Raji (cell line): Measurements from ENCODE around the gene RALGPS2.

Experiments used
- POLR2A ChIP-seq: IDR thresholded peaks from 2 replicates; pipeline ENCODE4 v1.6.1; 2011; ENCODE audit warnings: low read depth, low read length, control low read depth; ENCODE audit not compliant: insufficient read depth

The RALGPS2 gene

GRCh38 chr1:178740924-178741323, 15.9 kb downstream of the RALGPS2 start:
- no peak for TF ChIP-seq POLR2A

- no peak for TF ChIP-seq POLR2A
Observed at GRCh38 chr1:178743801-178744200, 18.8 kb downstream of the RALGPS2 start.

DNA sequence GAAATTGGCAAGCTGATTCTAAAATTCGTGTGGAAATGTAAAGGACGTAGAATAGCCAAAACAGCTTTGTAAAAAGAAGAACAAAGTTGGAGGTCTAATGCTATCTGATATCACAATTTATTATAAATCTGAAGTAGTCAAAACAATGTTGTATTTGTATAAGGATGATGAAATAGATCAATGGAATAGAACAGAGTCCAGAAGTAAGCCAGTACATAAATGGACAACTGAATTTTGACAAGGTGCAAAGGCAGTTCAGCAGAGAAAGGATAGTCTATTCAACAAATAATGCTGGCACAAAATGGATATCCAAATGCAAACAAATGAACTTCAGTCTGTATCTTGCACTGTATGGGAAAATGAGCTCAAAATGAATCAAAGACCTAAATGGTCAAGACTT, 20.2 kb downstream of the RALGPS2 start:
- TF ChIP-seq POLR2A: no peak

GRCh38 chr1:178746345-178746744, 21.3 kb downstream of the RALGPS2 start:
- TF ChIP-seq POLR2A: no peak

- no peak for TF ChIP-seq POLR2A
Observed at GRCh38 chr1:178749581-178750166, 24.6 kb downstream of the RALGPS2 start.

GRCh38 chr1:178751046-178751445, 26.0 kb downstream of the RALGPS2 start:
- TF ChIP-seq POLR2A: no peak

DNA sequence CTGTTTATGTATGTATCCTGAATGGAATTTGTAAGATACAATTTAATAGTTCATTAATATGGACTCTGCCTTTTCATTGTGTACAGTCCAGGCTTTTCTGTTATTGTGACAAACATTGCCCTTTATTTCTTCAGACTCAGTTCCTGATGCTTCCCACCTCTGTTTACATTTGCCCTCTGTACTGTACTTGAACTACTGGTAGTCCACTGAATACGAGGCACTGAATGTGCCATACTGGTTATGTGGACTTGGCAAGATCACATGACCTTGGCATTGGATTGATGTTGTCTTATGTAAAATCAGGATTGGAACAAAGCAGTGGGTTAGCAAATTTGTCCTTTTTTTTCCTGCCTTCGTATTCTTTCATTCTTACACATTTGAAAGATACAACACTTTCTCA, 27.8 kb downstream of the RALGPS2 start:
- no peak for TF ChIP-seq POLR2A

GRCh38 chr1:178768423-178768822, 43.4 kb downstream of the RALGPS2 start:
- TF ChIP-seq POLR2A: no peak

DNA sequence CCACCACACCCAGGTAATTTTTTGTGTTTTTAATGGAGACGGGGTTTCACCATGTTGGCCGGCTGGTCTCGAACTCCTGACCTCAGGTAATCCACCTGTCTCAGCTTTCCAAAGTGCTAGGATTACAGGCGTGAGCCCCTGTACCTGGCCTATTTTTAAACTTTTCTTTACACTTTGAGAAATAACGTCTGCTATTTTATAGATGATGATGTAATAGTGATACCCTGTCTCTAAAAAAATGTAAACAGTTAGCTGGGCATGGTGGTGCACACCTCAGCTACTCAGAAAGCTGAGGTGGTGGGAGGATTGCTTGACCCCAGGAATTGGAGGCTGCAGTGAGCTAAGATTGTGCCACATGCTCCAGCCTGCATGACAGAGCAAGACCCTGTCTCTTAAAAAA, 47.9 kb downstream of the RALGPS2 start:
- TF ChIP-seq POLR2A: no peak

DNA sequence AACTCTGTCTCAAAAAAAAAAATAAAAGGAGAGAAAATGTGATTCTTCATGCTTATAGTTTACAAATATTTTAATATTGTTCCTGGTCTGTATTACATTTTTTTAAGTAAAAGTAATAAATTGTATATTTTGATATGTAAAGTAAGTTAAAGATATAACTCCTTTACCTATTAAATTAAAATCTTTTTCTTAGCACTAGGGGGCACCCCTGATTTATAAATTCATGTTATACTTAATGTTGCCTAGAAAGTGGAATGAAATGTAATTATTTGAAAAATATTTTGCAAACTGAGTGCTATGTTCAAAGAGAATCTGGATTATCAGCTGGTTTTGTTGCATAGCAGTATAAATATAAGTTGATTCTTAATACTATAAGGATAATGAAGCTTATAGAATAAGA, 49.2 kb downstream of the RALGPS2 start:
- no peak for TF ChIP-seq POLR2A

GRCh38 chr1:178776553-178776952, 51.5 kb downstream of the RALGPS2 start:
- TF ChIP-seq POLR2A: no peak

DNA sequence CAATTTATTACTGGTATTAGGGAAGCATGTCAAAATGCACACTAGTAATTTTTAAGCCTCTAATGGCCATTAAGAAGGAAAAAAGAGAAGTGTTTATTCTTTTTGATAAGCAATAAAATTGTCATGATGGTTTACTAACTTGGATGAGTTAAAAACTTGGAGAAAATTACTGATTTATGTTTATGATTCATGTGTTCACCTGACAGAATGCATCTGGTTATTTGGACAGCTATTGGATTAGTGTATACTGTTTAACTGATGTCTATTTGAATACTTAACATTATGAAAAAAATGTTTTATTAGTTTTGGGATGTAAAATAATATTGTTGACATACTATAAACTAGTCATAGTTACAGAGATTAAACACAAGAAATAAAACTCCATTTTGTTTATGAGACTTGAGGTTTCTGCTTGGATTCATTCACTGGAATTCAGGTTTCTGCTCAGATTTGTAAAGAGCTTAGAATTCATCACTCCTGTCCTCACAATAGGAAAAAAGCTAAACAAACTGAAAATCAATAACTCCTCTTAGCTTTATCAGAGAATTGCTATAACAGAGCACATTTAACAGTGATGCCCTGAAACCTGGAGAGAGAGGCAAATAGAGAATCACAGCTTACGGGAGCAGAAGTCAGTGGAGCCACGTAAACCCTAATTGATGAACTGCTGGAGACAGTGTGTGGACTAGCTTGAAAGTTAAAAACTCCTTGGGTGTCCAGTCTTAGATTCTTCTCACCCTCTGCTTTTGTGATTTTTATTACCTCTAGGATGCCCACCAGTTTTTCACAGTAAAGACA, 56.7 kb downstream of the RALGPS2 start:
- no peak for TF ChIP-seq POLR2A

DNA sequence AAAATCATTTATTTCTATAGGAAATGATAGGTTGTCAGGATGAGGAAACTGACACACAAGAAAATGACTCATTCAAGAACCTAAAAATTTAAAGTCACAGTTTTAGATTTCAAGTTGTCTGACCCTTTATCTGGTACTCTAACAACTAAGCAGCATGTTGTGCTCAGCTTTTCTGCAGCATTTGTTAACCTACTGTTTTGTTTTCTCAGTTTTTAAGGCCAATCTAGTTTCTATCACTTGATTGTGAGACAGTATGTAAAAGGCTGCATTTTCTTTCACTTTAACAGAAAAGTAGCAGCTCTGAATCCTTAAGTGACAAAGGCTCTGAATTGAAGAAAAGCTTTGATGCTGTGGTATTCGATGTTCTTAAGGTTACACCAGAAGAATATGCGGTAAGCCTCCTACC, 59.1 kb downstream of the RALGPS2 start:
- no peak for TF ChIP-seq POLR2A

DNA sequence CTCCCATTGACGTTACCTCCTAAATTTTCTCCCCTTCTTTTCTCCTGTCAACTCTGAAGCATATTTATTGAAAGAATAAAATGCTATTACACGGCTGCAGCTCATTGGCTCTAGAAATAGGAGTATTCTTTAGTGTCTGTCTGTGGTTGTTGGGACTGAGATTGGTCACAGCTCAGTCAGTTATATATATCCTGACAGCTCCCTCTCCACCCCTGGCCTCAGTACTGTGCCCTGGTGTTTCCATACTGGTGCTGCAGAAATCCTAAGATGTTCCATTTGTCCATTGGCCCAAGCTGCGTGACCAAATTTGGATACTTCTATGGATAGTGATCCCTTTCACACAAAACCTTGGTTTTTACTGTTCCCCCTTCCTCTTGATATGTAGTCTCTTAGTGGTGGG, 67.3 kb downstream of the RALGPS2 start:
- TF ChIP-seq POLR2A: no peak

DNA sequence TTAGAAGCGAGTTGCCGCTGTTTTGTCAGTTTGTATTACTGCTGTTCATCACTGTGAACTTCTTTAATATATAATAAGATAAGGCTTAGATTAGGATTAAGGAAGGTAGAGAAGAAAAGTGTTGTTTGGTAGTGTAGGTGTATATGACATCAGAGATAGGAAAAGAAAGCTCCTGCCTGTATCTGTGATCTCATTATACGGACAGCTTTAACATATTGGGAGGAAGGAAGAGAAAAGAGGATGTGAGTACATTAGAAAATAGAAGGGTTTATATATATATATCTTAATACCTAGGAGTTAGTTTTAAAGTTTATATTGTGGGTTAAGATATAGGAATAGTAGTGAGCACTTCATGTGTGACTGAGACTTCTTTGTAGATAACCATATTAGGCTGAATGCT, 71.0 kb downstream of the RALGPS2 start:
- no peak for TF ChIP-seq POLR2A

DNA sequence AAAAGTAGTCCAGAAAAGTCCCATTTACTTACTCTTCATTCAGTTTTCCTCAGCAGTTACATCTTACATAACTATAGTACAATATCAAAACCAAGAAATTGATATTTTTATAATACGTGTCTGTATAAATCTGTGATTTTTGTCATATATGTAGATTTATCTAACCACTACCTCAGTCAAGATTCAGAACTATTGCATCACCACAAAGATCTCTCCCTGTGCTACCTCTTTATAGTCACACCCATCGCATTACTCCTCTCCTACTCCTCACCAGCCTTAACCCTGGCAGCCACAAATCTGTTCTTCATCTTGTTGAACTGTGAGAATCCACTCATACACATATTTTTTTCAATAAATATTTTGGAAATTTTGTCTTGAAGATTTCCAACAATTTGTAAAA, 72.5 kb downstream of the RALGPS2 start:
- no peak for TF ChIP-seq POLR2A
